Measurements from ENCODE around the gene TNFSF4.
A peak's percentile ranks its signal among the peaks of the same experiment; 100 is the strongest.
"Not testable (repeated sequence)": the region's sequence is repeated elsewhere in the genome, so short reads cannot be mapped to it uniquely, and the experiment has no call there.

Gene TNFSF4

DNA sequence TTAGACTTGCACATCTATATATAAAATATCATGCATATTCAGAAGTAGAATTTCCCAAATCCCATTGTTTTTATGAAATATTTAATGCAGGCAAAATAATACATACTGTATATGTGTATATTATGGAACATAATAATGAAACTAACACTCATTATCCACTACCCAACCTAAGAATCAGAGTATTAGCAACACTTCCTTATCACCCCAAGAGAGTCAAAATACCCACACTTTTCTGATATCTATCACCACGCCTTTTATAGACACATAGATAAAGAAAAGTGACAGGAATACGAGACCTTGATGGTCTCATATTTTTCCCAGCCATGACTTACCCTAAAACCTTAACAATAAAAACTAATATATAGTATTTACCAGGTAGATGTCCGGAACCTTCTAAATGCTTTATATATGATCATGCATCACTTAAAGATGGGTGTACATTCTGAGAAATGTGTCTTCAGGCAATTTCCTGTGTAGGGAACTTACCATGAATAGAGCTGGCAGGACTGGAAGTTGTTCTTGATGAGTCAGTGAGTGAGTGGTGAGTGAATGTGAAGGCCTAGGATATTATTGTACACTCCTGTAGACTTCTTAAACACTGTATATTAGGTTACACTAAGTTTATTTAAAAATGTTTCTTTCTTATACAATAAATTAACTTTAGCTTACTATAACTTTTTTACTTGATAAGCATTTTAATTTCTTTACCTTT is 45.5 kb downstream of the TNFSF4 start:
- no peak for DNase-seq

DNA sequence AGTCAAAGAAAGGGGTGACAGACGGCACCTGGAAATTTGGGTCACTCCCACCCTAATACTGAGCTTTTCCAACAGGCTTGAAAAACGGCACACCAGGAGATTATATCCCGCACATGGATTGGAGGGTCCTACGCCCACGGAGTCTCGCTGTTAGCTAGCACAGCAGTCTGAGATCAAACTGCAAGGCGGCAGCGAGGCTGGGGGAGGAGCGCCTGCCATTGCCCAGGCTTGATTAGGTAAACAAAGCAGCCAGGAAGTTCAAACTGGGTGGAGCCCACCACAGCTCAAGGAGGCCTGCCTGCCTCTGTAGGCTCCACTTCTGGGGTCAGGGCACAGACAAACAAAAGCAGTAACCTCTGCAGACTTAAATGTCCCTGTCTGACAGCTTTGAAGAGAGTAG is 53.2 kb downstream of the TNFSF4 start:
- not testable (repeated sequence) for DNase-seq

DNA sequence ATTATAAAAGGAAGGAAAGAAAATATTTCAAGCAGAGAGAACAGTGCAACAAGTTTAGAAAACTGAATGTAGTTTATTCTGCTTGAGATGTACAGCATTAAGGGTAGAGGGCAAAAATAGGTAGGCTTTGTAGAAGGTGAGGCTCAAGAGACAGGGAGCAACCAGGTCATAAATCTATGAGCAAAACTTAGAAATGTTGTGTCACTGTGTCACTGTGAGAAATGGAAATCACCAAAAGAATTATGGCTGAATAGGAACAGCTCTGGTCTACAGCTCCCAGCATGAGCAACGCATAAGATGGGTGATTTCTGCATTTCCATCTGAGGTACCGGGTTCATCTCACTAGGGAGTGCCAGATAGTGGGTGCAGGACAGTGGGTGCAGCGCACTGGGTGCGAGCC is 53.6 kb downstream of the TNFSF4 start:
- no peak for DNase-seq

GRCh38 chr1:173152598-173152997 is 54.5 kb downstream of the TNFSF4 start:
- DNase-seq = peak; percentile 83

GRCh38 chr1:173150795-173151194 is 56.3 kb downstream of the TNFSF4 start:
- DNase-seq = peak; percentile 18

DNA sequence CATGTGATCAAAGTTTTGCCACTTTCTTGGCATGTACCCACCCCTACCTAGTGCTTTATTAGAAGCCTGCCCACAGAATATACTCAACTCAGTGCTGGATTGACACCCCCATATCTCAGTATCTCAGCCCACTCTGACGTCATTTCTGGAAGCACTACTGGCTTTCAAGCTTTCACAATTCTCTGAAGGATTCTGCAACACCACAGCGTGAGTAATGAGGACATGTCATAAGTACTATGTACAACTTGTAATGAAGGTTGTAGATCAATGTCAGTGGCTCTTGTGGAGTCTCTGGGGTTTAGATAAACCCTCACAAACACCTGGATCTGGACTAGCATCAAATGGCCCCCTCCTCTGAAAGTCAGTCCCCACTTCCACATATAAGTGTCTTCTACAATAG is 57.2 kb downstream of the TNFSF4 start:
- peak; percentile 97 for DNase-seq

GRCh38 chr1:173148971-173149370 is 58.2 kb downstream of the TNFSF4 start:
- DNase-seq = no peak

DNA sequence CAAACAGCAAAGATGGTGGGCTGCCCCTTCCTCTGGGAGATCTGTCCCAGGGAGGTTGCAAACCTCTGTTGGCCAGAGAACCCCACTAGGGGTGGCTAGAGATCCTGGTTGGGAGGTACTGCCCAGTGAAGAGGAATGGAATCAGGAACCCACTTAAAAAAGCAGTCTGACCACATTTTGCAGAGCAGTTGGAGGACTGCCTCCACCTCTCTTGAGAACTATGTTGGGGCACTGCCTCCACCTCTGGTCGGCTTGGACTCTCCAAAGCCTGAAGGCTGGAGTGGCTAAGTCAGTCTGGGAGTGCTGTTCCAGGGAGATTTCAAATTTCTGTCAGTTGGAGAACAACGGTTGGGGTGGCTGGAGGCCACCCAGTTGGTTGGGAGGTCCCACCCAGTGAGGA is 58.6 kb downstream of the TNFSF4 start:
- DNase-seq = no peak

GRCh38 chr1:173140733-173141132 is 66.4 kb downstream of the TNFSF4 start:
- DNase-seq = no peak

DNA sequence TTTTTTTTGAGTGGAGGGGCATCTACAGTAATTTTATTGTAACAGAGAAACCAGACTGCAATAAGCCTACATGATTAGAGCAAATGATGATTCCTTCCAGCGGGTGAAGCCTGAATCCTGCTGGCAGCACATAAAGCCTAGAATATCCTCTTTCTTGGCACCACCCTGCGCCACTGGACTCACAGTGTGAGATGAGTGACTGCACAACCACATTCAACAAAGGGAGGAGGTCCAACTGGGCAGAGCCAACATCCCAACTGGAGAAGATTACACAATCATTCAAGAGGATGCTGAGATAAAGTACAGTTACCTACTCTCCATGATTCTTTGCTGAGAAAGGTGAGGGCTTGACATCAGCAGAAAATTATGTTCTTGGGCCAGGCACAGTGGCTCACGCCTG is 67.4 kb downstream of the TNFSF4 start:
- DNase-seq = no peak

DNA sequence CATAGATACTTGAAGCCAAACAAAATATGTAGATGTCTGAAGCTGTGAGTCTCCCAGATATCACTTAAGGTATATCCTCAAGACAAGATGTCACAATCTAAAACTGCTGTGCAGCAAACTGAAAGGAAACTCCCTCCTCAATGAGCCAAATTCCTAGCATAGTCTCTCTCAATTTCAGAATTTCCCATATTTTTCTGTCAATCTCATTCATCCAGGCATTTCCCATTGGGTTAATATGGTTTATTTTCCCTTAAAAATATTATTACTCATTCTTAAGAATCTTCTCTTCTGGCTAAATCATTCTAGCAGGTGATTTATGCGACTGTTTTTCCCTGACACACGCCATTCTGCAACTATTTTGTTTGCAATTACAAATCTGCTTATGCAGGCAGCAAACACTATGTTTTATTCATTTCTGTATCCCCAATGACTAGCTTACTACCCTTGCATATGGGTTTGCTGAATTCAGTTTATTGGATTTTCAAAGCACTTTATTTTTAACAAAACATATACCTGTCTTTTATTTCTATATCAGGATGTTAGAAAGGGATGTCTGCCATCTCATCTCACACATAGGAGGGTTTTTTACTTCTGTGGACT is 69.9 kb downstream of the TNFSF4 start:
- DNase-seq = no peak

DNA sequence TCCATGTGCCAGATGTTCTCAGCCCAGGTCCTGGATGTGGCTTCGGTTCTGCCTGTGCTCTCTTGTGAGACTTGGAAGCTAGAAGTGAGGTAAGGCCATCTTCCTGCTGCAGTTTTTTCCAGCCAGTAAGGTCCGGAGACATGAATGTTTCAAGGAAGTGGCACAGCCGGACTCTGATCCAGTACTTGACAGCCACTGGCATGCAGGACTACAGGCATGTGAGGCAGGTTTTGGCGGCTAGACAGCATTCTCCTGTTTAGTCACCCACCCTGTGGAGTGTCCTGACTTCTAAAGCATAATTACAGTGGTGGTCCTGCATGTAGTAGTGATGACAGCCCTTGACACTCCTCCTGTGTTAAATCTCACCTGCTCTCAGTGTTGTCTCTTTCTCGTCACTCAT is 72.3 kb downstream of the TNFSF4 start:
- DNase-seq = no peak

DNA sequence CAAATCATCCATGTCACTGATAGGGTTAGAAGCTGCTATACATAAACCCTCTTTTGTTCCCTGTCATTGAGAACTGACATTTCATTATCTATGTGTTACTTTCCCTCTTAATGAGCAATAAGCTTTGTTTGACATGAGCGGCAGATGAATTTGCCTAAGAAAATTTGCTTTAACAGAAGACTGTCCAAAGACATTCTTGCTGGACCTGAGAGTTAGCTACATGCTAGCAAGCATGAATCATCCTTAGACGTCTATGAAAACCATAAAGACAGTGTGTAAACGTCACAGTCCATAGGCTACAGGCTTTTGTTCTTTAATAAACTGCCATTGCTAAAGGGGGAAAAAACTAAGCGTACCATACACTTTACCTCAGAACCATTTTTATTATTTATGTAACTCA is 73.1 kb downstream of the TNFSF4 start:
- no peak for DNase-seq

All from inflammatory macrophage treated with lipopolysaccharide for 4 hours (primary cell).